Stomach (tissue), 9 donors: ENCODE data around the gene NAIF1. TPM values are rescaled to one million over a fixed set of nuclear protein-coding genes. Genes with fewer than 3 reads are reported as not detected.
"Not testable (repeated sequence)": the region's sequence is repeated elsewhere in the genome, so short reads cannot be mapped to it uniquely, and the experiment has no call there.

Experiments used
- DNase-seq, 2 donors: peaks; one replicate each; pipeline versions ENCODE4 v3.0.0 to v3.0.0-alpha.2; 2013 to 2019
- H3K27ac ChIP-seq, 5 donors: fragments of 200-600 bp in 4 of 5; sonication (generic) in 4 of 5; one replicate each; pipeline ENCODE4 v1.5.1; 2013 to 2019; ENCODE audit warnings: mild to moderate bottlenecking in 1 of 5, moderate library complexity in 1 of 5
- H3K27me3 ChIP-seq, 3 donors: fragments of 200-600 bp; sonication (generic); one replicate each; pipeline ENCODE4 v1.5.1; 2017 to 2019; ENCODE audit warnings: mixed run types in 1 of 3
- H3K36me3 ChIP-seq, 4 donors: fragments of 200-600 bp; sonication (generic); 1 replicate in 3 of 4; 2 replicates in 1 of 4; pipeline ENCODE4 v1.5.1; 2016 to 2019
- H3K4me1 ChIP-seq, 4 donors: fragments of 200-600 bp; sonication (generic); one replicate each; pipeline ENCODE4 v1.5.1; 2016 to 2019
- H3K4me3 ChIP-seq, 4 donors: fragments of 200-600 bp; sonication (generic) in 3 of 4; one replicate each; pipeline ENCODE4 v1.5.1; 2016 to 2019; ENCODE audit warnings: mild to moderate bottlenecking in 1 of 4
- H3K9me3 ChIP-seq, 4 donors: fragments of 200-600 bp; sonication (generic); one replicate each; pipeline ENCODE4 v1.5.1; 2016 to 2019
- EP300 ChIP-seq: sonication (generic); formaldehyde crosslinking; IDR thresholded peaks from one replicate; pipeline ENCODE4 v1.6.1; 2017; ENCODE audit warnings: antibody characterized with exemption
- POLR2A ChIP-seq, 4 donors: fragments of 450-650 bp; IDR thresholded peaks; one replicate each; pipeline ENCODE4 v1.6.1; 2016; ENCODE audit warnings: antibody characterized with exemption in 4 of 4, control low read depth in 2 of 4, mild to moderate bottlenecking in 1 of 4, moderate library complexity in 1 of 4
- POLR2AphosphoS5 ChIP-seq, 3 donors: sonication (generic); formaldehyde crosslinking; IDR thresholded peaks; one replicate each; pipeline ENCODE4 v1.6.1; 2016; ENCODE audit warnings: antibody characterized with exemption in 3 of 3
- WGBS, 5 donors: extraction: QIAGEN DNeasy Blood & Tissue Kit in 3 of 5; methylation state at CpG; one replicate each; pipeline versions ENCODE4 v1.1.5 to v1.1.7; 2013 to 2018; 5-methylcytosine and 5-hydroxymethylcytosine counted together
- intact Hi-C: fragments of 100-400 bp; cut with DNase I; formaldehyde crosslinking; loops from one replicate; pipeline ENCODE4 v1.15.1; 2023; ENCODE audit warnings: low total_unique reads
- polyA plus RNA-seq, 3 donors: library from polyadenylated mRNA; stranded (reverse); fragments of 200-250 nt; gene quantifications; one replicate each; pipeline ENCODE4 v1.2.3, GENCODE V29; 2013
- total RNA-seq, 5 donors: library from RNA; depleted of rRNA; stranded (reverse); fragments of >200 nt; gene quantifications; one replicate each; pipeline versions ENCODE4 v1.1.0 to v1.2.3, GENCODE V29; 2014 to 2016
- TF ChIP-seq, protein P1 (sequence below), 7 experiments: fragments of 450-650 bp in 4 of 7; fragments of 200-600 bp in 3 of 7; sonication (generic) in 3 of 7; IDR thresholded peaks; one replicate each; pipeline ENCODE4 v1.5.1; 2016 to 2019; ENCODE audit warnings: antibody characterized with exemption in 7 of 7, control low read depth in 2 of 7, mild to moderate bottlenecking in 1 of 7
- donor health status: healthy with polysubstance abuse.
- donor health status: Bipolar disorder and iron deficiency.
- donor health status: healthy.

NAIF1 gene
- total and polyA plus RNA-seq, 8 donors = 1.8 to 40.3 (median 7.8) TPM

GRCh38 chr9:128047231-128047630 is 19.9 kb downstream of the NAIF1 start:
- H3K4me3 ChIP-seq = no peak overlapping the region
- TF ChIP-seq, protein P1, sequence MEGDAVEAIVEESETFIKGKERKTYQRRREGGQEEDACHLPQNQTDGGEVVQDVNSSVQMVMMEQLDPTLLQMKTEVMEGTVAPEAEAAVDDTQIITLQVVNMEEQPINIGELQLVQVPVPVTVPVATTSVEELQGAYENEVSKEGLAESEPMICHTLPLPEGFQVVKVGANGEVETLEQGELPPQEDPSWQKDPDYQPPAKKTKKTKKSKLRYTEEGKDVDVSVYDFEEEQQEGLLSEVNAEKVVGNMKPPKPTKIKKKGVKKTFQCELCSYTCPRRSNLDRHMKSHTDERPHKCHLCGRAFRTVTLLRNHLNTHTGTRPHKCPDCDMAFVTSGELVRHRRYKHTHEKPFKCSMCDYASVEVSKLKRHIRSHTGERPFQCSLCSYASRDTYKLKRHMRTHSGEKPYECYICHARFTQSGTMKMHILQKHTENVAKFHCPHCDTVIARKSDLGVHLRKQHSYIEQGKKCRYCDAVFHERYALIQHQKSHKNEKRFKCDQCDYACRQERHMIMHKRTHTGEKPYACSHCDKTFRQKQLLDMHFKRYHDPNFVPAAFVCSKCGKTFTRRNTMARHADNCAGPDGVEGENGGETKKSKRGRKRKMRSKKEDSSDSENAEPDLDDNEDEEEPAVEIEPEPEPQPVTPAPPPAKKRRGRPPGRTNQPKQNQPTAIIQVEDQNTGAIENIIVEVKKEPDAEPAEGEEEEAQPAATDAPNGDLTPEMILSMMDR (IDR thresholded peaks at IDR 0.05) = no peak
- DNase-seq = no peak
- H3K4me1 ChIP-seq = peaks cover 0 to 7% (median 6%) of the 10 kb centered on the region in 4 donors
- no peaks in the 10 kb centered on the region for H3K9me3 ChIP-seq
- WGBS, 5 donors = 79 to 90% (median 84%) methylated on average over 6 of the region's 6 CpGs
- no peaks in the 10 kb centered on the region for H3K27me3 ChIP-seq
- intact Hi-C loops = no loop called here
- H3K27ac ChIP-seq = no peak overlapping the region
- no peaks in the 10 kb centered on the region for H3K36me3 ChIP-seq

- no peak overlapping the region for H3K4me3 ChIP-seq
- peak in 1 of 2 donors; percentile 77 for DNase-seq
- WGBS, 5 donors = 45 to 90% (median 84%) methylated on average over 1 of the region's 1 CpG
- H3K27ac ChIP-seq = no peak overlapping the region
- H3K36me3 ChIP-seq = no peaks in the 10 kb centered on the region
- TF ChIP-seq EP300 (no peak), POLR2A (IDR thresholded peaks at IDR 0.05) (no peak), POLR2AphosphoS5 (IDR thresholded peaks at IDR 0.05) (no peak)
- TF ChIP-seq, protein P1 (IDR thresholded peaks at IDR 0.05) = no peak
- intact Hi-C loops = no loop called here
- no peaks in the 10 kb centered on the region for H3K27me3 ChIP-seq
- peaks cover 0 to 7% (median 3%) of the 10 kb centered on the region in 4 donors for H3K4me1 ChIP-seq
- H3K9me3 ChIP-seq = no peaks in the 10 kb centered on the region
Measured at GRCh38 chr9:128045831-128046230, 21.3 kb downstream of the NAIF1 start.

DNA sequence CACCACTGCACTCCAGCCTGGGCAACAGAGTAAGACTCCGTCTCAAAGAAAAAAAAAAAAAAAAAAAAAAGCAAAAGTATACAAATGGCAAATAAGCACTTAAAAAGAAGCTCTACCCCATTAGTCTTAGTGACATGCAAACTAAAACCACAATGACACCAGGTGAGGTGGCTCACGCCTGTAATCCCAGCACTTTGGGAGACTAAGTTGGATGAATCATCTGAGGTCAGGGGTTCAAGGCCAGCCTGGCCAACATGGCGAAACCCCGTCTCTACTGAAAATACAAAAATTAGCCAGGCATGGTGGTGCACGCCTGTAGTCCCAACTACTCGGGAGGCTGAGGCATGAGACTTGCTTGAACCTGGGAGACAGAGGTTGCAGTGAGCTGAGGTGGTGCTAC is 21.7 kb downstream of the NAIF1 start:
- 79 to 94% (median 92%) methylated on average over 6 of the region's 6 CpGs for WGBS, 5 donors
- H3K36me3 ChIP-seq, intact Hi-C loops, H3K27me3 ChIP-seq, H3K4me1 ChIP-seq, H3K27ac ChIP-seq, DNase-seq, H3K4me3 ChIP-seq, H3K9me3 ChIP-seq: not testable (repeated sequence)

GRCh38 chr9:128043467-128043868 is 23.7 kb downstream of the NAIF1 start:
- no peak for TF ChIP-seq POLR2AphosphoS5 (IDR thresholded peaks at IDR 0.05)
- TF ChIP-seq, protein P1 (IDR thresholded peaks at IDR 0.05) = no peak
- TF ChIP-seq POLR2A (IDR thresholded peaks at IDR 0.05) = no peak
- no peak for TF ChIP-seq EP300
- no peaks in the 10 kb centered on the region for H3K9me3 ChIP-seq
- H3K36me3 ChIP-seq = no peaks in the 10 kb centered on the region
- H3K4me1 ChIP-seq = peaks cover 0 to 7% (median 0%) of the 10 kb centered on the region in 4 donors
- H3K27me3 ChIP-seq = no peaks in the 10 kb centered on the region
- H3K4me3 ChIP-seq = no peak overlapping the region
- 53 to 68% (median 62%) methylated on average over 6 to 7 of the region's 7 CpGs for WGBS, 5 donors
- no peak overlapping the region for H3K27ac ChIP-seq
- intact Hi-C loops = no loop called here
- DNase-seq = no peak

- Histone ChIP-seq H3K36me3 (no peaks in the 10 kb centered on the region), H3K27me3 (no peaks in the 10 kb centered on the region), H3K27ac (no peak overlapping the region), H3K4me3 (no peak overlapping the region), H3K4me1 (peaks cover 0 to 5% (median 0%) of the 10 kb centered on the region in 4 donors), H3K9me3 (no peaks in the 10 kb centered on the region)
- intact Hi-C loops = no loop called here
- DNase-seq = no peak
- TF ChIP-seq, protein P1 (IDR thresholded peaks at IDR 0.05) = no peak
- TF ChIP-seq EP300 (no peak), POLR2AphosphoS5 (IDR thresholded peaks at IDR 0.05) (no peak), POLR2A (IDR thresholded peaks at IDR 0.05) (no peak)
- 82 to 87% (median 85%) methylated on average over 7 of the region's 7 CpGs for WGBS, 5 donors
Measured at GRCh38 chr9:128042043-128042442, 25.1 kb downstream of the NAIF1 start.

DNA sequence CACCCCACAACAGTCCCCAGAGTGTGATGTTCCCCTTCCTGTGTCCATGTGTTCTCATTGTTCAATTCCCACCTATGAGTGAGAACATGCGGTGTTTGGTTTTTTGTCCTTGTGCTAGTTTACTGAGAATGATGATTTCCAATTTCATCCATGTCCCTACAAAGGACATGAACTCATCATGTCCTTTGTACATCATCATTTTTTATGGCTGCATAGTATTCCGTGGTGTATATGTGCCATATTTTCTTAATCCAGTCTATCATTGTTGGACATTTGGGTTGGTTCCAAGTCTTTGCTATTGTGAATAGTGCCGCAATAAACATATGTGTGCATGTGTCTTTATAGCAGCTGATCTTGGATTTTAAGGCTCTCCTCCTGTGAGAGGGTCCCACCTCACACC is 26.3 kb downstream of the NAIF1 start:
- H3K4me1 ChIP-seq, H3K9me3 ChIP-seq, H3K36me3 ChIP-seq, intact Hi-C loops, H3K27ac ChIP-seq, H3K27me3 ChIP-seq, DNase-seq, H3K4me3 ChIP-seq: not testable (repeated sequence)
- 63 to 97% (median 92%) methylated on average over 2 to 3 of the region's 3 CpGs for WGBS, 5 donors

- WGBS, 5 donors = 71 to 92% (median 90%) methylated on average over 3 of the region's 3 CpGs
- not testable (repeated sequence) for H3K27me3 ChIP-seq, DNase-seq, H3K9me3 ChIP-seq, H3K27ac ChIP-seq, H3K36me3 ChIP-seq, H3K4me3 ChIP-seq
- H3K4me1 ChIP-seq = peaks cover 0 to 11% (median 3%) of the 10 kb centered on the region in 4 donors
- intact Hi-C loops = loop anchor here (5.0 to 10.0 kb wide), 2 partner anchors 52 to 94 kb away; partner anchors contain the start of gene EEIG1
Measured at GRCh38 chr9:128036522-128036921, 30.6 kb downstream of the NAIF1 start.
